HG02943 (cell line): ENCODE measurements around the gene MAPK7.

Experiments
- ATAC-seq: cut with Tn5 transposase; IDR thresholded peaks from one replicate; pipeline ENCODE4 v1.9.1; 2021; ENCODE audit warnings: mild to moderate bottlenecking, low read depth, moderate library complexity; ENCODE audit not compliant: unreplicated experiment

Gene MAPK7

DNA sequence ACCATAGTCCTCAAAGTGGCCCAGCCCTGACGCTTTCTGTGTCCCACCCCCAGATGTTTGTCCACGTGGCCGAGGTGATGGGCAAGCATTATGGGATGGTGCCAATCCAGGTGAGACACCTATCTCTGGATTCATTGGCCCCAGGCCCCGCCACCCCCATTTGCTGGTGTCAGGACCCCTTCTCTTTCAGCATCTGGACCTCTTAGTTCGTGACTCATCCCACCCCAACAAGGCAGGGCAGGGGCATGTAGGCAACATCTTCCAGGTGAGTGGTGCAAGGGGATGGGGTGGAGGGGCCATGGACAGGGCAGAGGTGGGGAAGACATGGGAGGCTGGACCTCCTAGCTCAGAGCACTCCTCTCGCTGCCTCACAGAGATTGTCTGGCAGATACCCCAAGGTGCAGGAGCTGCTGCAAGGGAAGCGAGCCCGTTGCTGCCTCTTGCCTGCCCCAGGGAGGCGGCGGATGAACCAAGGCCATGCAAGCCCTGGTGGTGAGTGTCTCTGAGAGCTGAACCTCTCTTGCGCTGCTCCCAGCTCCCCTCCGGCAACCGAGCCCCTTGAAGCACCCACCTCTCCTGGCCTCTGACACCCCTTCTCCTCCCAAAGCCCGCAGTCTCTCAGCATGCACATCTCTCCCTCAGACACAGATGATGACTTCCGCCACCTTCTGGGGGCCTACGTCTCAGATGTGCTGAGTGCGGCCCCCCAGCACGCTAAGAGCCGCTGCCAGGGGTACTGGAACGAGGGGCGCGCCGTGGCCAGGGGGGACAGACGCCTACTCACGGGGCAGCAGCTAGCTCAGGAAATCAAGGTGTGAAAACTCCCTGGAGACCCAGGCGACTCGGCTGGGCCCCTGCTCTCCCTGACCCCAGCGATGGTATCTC is 36.3 kb downstream of the MAPK7 start:
- ATAC-seq = no peak

GRCh38 chr17:19415311-19415710 is 37.0 kb downstream of the MAPK7 start:
- ATAC-seq = no peak

- no peak for ATAC-seq
Observed at GRCh38 chr17:19415806-19416775, 37.8 kb downstream of the MAPK7 start.

DNA sequence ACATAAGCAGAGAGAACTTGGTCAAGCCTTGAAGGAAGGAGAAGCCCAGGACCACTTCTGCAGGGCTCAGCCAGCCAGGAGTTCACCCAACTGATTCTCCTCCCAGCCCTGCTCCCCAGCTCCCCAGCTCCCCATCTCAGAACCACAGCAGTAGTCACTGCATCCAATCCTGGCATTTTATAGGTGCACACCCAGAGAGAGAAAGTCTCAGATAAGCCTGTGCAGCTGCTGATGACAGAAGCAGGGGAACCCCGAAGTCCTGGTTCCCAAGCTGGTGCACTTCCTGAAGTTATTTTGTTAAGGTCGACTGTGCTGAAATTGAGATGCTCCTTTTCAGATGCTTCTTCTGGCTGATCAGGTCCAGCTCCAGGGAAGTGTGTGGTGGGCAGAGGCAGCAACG is 39.3 kb downstream of the MAPK7 start:
- ATAC-seq = no peak

- ATAC-seq = no peak
Observed at GRCh38 chr17:19418251-19418992, 40.1 kb downstream of the MAPK7 start.

DNA sequence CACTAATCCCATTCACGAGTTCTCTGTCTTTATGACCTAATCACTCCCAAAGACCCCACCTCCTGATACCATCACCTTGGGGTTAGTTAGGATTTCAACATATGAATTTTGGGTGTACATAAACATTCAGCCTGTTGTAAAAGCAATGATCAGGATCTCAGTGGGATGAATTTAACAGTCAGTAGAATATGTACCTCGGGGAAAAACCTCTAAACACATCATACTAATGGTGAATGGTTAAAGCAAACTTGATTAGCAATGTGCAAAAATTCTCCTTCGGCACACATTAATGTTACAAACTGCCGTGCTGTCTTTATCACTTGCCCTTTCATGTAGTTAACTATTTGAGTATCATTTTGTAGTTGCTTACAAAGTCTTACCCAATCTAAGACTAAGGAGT is 42.9 kb downstream of the MAPK7 start:
- no peak for ATAC-seq

DNA sequence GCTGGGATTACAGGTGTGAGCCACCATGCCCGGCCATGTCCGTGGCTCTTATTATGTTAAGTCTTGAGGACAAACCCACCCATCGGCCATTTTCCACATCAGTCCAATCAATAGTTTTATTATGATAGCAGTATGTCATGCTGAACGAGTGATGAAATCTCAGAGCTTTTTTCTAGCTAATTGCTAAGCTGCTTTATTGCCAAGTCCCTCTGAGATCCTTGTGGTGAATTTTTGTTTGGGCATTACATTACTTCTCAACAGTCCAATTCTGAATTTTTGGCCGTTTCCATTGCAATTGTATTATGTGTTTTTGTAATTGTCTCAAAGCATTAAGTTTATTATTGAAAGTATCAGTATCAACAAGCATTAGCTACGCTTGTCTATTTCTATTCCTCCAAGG is 43.6 kb downstream of the MAPK7 start:
- ATAC-seq = no peak

- ATAC-seq = no peak
Observed at GRCh38 chr17:19424934-19425868, 46.9 kb downstream of the MAPK7 start.

DNA sequence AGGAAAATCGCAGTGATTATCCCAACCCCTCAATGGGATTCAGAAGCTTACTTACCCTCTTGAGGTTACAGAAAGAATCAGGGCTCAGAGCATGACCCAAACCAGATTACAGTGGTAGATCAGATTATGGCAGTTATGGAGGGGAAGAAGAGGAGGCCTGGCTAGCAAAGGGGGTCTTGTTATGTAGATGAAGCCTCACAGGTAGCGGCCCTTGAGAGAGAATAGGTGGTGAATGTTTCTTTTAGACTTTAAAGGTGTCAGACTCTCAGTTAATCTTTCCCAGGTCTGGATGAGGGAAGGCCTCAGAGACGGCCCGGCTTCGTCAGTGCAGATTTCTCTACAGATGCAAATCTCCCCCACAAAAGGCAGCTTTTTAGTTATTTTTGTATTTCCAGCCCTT is 48.3 kb downstream of the MAPK7 start:
- no peak for ATAC-seq

- ATAC-seq = no peak
Observed at GRCh38 chr17:19431691-19432090, 53.4 kb downstream of the MAPK7 start.
